Measurements from ENCODE around the gene COPG2.
"Not testable (repeated sequence)": the region's sequence is repeated elsewhere in the genome, so short reads cannot be mapped to it uniquely, and the experiment has no call there.

Gene COPG2

DNA sequence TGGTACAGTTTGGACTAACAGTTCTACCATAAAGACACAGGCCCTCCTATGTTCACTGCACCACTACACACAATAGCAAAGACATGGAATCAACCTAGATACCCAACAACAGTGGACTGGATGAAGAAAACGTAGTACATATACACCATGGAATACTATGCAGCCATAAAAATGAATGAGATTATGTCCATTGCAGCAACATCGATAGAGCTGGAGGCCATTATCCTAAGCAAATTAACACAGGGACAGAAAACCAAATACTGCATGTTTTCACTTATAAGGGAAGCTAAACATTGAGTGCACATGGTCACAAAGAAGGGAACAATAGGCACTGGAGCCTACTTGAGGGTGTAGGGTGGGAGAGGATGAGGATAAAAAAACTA is 101.7 kb downstream of the COPG2 start:
- DNase-seq (ENCODE audit: low read depth in 1 of 2, low spot score in 1 of 2), result no peak

DNA sequence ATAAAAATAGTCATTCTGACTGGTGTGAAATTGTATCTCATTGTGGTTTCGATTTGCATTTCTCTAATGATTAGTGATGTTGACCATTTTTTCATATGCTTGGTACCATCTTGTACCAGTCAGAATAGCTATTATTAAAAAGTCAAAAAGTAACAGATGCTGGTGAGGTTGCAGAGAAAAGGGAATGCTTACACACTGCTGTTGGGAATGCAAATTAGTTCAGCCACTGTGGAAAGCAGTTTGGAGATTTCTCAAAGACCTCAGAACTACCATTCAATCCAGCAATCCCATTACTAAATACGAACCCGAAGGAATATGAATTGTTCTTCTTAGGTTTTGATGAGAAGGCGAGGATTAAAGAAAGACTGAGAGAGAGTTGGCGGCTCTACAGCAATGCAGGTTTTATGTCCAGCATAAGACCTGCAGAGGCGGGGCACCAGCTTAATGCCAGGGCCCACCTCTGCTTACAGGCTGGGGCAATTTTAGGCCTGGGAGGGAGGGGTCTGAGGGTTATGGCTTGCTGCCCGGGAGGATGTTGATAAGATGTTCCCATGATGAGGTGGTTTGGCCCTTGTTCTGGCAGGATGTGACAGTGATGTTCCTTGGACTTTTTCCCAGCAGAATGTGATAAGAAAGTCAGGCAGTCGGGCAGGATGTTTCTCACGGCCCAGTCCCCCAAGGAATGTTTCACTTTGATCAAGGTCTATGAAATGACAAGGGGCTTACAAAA is 102.2 kb downstream of the COPG2 start:
- DNase-seq (ENCODE audit: low read depth in 1 of 2, low spot score in 1 of 2), result no peak

DNA sequence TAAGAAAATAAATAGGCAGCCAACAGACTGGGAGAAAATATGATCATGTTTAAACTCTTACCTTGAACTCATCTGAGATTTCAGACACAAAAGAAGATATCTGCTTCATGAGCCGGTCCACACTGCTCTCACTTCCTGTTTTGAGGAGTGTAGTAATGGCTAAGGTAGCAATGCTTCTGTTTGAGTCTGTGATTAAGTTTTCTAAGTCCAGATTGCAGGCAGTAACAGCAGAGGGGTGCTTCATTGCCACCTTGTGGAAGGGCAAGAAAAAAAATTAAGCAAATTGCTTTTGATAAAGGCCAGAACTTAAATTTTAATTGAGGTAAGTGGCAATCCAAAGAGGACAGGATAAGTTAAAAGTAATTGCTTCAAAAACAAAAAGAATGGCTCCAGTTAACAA is 107.6 kb downstream of the COPG2 start:
- no peak for DNase-seq (ENCODE audit: low read depth in 1 of 2, low spot score in 1 of 2)

DNA sequence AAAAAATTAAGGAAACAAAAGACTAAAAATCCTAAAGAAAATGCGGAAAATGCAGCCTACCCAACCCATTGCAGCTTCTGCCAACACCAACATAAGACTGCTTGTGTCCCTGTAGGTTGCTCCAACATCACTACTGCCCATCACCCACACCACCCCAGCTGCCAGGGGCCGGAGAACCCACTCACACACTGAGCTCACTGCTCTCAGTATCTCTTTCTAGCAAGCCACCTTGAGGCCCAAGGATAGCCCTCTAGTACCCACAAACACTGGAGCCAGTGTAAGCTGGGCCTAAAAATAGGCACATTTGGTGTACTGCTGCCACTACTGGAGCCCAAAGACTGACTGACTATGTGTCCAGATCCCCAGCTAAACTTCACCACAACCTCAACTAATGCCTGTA is 109.4 kb downstream of the COPG2 start:
- DNase-seq (ENCODE audit: low read depth in 1 of 2, low spot score in 1 of 2), result no peak

DNA sequence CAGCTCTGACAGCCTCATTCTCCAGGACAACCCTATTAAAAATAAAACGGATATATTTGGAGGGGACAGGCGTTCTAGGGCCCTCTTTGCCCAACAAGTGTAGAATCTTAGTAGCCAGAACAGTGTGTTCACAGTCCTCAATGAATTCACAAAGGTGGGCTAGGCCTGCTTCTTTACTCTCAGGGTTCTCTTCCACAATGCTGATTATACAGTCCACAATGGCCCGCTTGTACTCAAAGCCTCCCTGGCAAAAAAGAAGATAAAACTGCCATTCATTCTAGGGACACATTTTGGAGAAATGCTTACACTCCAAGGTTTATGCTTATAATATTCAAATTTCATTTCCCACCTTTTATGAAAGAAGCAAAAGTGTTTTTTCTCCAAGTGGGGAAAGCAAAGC is 114.1 kb downstream of the COPG2 start:
- no peak for DNase-seq (ENCODE audit: low read depth in 1 of 2, low spot score in 1 of 2)

DNA sequence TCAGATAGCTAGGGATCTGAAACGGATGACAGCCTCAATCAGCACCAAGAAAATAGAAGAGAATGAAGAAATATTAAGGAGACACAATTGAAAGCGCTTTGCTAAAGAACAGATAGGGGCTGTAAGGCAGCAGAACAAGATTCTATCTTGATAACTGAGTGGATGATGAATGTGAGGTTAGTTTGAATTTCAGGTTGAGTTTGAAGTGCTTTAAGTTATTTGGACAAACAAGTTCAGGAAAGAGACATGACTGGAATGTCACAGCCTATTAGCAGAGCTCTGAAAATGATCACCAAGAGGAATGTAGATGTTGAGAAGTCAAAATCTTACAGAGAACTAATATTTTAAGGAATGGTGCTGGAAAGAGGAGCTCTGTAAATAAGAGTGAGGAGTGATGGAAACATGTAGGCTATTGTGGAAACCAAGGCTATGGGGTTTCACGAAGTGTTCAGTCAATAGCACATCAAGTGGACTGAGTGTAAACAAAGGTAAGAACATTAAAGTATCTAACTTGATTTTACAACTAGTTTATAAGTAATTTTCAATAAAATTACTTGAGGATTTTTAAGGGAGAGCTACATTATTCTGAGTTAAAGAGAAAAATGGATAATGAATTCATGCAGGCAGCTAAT is 115.0 kb downstream of the COPG2 start:
- no peak for DNase-seq (ENCODE audit: low read depth in 1 of 2, low spot score in 1 of 2)

DNA sequence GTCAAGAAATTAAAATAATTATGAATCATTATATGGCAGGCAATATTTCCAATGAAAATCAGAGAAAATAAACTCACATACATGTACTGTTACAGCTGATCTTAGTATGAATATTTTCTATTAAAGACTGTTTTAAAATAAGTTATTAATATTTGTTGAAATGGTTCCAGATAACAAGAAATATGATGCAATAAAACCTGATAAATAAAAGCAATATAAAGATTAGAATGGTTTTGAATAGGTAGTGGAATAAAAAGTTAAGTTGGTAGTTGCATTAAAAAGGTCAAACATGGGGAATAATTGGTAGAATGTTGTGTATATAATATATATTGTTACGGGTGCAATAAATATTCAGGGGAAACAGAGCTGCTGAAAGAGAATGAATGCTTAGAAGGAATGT is 124.2 kb downstream of the COPG2 start:
- DNase-seq (ENCODE audit: low read depth in 1 of 2, low spot score in 1 of 2), result no peak

DNA sequence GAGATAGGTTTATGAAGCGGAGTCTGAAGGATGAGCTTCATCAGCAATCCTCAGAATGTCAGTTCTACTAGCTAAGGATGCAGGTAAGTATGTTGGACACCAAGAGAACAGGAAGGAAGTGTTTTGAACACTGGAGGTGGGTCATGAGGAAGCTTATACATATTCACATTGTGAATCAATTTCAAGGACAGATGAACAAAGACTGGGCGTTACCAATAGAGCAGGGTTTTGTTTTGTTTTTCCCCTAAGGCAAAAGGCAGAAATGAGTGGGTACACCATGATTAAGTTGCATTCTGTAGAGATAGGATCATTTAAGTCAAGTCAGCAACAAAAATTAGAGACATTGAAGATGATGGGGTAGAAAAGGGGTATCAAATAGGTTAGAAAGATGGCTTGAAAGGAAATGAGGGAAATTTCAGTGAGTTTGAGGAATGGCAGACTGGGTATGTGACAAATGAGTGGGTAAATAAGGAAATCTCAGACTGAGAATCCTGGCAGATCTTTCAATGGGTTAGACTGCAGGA is 125.0 kb downstream of the COPG2 start:
- DNase-seq (ENCODE audit: low read depth in 1 of 2, low spot score in 1 of 2), result no peak

DNA sequence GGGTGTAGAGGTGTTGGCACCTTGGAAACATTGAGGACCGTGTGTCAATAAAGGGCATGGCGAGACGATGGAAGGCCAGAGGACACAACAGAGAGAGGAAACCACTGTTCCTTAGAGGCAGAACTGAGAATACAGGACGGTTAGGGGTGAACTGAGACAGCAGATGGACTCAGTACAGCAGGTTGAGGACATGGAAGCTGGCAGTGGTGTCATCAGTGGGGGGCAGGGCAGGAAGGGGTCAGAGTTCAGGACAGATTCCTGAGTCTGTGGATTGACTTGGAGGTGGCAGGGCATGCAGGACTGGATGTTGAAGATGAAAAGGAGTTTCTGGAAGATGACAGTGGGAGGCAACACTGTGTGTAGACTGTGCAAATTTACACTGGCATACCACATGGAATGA is 126.3 kb downstream of the COPG2 start:
- not testable (repeated sequence) for DNase-seq (ENCODE audit: low read depth in 1 of 2, low spot score in 1 of 2)

DNA sequence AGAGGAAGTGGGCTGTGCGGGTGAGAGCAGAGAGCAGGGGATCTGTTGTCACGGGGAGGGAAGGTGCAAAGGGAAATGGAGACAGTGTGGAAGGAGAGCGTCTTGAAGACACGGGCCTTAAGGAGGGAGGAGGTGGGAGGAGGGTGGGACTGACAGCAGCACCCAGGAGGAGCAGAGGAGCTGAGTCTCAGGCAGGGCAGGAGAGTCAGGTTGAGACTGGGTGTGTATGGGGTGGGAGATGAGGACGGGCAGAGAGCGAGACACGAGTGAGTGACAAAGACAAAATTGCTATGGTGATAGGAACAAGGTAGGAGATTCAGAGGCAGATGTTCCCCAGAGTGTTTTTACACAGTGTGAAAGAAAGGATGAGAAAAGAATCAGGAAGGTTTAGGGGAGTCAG is 127.3 kb downstream of the COPG2 start:
- DNase-seq (ENCODE audit: low read depth in 1 of 2, low spot score in 1 of 2), result not testable (repeated sequence)

DNA sequence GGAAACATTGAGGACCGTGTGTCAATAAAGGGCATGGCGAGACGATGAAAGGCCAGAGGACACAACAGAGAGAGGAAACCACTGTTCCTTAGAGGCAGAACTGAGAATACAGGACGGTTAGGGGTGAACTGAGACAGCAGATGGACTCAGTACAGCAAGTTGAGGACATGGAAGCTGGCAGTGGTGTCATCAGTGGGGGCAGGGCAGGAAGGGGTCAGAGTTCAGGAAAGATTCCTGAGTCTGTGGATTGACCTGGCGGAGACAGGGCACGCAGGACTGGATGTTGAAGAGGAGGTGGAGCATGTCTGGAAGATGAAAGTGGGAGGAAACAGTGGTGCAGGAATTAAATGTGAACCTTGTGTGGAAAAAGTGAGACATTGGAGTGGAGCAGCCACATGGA is 130.7 kb downstream of the COPG2 start:
- DNase-seq (ENCODE audit: low read depth in 1 of 2, low spot score in 1 of 2), result not testable (repeated sequence)

DNA sequence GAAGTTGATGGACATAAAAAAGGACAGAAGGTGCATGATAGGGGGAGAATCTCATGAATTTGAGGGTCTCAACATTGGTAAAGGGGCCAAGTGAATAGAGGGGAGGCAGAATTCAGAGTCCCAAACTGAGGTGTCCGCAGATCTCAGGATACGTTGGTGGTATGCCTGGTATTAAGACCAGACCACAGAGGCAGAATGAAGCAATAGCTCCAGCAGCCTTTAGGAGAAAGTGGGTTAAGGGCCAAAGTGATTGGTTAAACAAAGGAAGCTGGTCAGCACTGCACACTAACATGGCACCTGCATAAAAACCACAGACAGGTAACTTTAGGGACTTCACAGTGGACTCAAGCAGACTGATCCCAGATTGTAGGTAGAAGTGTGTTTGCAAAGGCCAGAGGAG is 139.1 kb downstream of the COPG2 start:
- DNase-seq (ENCODE audit: low read depth in 1 of 2, low spot score in 1 of 2), result no peak

DNA sequence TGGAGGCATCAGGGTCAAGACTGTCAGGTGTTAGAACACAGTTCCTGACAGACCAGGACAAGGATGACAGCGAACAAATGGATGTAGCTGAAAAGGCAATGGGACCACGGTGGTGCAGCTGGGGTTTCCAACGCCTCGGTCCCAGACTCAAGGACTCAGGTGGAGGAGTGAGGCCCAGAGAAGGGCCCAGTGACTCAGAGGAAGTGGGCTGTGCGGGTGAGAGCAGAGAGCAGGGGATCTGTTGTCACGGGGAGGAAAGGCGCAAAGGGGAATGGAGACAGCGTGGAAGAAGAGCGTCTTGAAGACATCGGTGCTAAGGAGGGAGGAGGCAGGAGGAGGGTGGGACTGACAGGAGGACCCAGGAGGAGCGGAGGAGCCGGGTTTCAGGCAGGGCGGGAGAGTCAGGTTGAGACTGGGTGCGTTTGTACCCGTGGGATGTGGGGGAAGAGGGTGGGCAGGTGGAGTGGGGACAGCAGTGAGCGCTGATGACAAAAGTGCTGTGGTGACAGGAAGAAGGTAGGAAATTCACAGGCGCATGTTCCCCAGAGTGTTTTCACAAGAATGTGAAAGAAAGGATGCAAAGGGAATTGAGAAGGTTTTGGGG is 140.7 kb downstream of the COPG2 start:
- not testable (repeated sequence) for DNase-seq (ENCODE audit: low read depth in 1 of 2, low spot score in 1 of 2)

DNA sequence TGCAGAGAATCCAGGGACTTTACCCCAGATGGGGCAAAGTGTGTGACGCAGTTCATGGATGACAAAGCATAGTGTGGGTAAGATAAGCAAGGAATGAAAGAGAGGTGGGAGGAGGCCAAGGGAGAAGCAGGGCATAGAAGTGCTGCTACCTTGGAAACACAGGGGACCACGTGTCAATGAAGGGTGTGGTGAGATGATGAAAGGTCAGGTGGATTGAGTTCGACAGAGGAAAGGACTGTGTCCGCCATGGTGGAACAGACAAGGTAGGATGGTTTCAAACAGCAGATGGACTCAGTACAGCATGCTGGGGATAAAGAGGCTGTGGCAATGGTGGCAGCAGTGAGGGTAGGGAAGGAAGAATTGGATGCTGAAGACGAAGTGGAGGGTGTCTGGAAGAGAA is 143.9 kb downstream of the COPG2 start:
- DNase-seq (ENCODE audit: low read depth in 1 of 2, low spot score in 1 of 2), result no peak

DNA sequence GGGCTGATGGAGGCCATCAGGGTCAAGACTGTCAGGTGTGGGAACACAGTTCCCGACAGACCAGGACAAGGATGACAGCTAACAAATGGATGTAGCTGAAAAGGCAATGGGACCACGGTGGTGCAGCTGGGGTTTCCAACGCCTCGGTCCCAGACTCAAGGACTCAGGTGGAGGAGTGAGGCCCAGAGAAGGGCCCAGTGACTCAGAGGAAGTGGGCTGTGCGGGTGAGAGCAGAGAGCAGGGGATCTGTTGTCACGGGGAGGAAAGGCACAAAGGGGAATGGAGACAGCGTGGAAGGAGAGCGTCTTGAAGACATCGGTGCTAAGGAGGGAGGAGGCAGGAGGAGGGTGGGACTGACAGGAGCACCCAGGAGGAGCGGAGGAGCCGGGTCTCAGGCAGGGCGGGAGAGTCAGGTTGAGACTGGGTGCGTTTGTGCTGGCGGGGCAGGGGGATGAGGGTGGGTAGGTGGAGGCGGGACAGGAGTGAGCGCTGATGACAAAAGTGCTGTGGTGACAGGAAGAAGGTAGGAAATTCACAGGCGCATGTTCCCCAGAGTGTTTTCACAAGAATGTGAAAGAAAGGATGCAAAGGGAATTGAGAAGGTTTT is 144.9 kb downstream of the COPG2 start:
- not testable (repeated sequence) for DNase-seq (ENCODE audit: low read depth in 1 of 2, low spot score in 1 of 2)

DNA sequence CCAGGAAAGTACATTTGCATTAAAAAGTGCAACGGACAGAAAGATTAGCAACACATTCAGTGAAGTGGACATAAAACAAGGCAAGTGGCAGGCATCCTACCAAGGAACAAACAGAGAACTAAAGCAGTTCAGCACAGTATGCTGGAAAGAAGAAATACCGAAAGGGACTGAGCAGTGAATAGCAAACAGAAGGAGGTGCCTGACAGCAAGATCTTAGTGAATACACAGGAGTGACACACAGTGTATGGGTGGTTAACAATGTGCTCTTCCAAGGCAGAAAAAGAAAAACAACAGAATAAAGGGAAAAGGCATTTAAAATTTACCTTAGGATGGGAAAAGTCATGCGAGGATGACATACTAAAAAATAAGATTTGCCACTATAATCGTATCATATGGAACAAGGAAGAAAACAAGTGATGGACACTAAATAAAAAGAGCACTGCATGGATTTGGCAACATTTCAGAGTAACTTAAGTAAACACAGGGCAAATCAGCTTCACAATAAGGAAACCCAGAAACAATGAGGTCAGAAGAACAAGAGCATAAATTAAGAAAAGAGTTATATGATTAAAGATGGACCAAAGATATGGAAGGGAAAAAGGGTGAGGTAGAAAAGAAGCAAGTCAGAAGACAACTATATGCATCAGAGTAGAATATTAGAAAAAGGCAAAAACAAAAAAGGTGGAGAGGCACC is 147.1 kb downstream of the COPG2 start:
- DNase-seq (ENCODE audit: low read depth in 1 of 2, low spot score in 1 of 2), result no peak

DNA sequence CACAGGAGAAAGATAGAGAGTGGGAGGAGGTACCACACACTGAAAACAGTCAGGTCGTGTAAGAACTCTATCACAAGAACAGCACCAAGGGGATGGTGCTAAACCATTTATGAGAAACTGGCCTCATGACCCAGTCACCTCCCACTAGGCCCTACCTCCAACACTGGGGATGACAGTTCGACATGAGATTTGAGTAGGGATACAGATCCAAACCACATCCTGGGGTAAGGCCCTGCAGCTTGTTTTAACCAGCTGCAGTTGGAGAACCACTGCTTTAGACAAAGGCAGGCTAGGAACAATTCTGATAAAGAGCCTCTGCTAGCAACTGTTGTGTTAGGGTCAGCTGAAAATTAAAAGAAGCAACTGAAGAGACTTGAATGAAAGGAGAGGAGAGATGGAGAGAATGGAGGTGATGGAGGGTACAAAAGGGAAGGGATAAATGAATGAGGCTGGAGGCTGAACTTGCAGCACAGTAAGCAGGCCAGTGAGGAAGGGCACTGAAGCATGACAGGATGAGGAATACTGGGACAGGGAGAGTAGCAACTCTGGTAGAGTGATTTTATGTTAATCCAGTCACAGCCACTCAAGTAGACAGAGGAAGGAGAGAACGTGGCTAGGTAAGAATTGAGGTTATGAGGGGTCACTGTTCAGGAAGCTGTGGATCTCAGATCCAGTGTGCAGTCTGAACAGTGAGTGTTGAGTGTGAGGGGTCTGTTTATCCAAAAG is 153.1 kb downstream of the COPG2 start:
- no peak for DNase-seq (ENCODE audit: low read depth in 1 of 2, low spot score in 1 of 2)

DNA sequence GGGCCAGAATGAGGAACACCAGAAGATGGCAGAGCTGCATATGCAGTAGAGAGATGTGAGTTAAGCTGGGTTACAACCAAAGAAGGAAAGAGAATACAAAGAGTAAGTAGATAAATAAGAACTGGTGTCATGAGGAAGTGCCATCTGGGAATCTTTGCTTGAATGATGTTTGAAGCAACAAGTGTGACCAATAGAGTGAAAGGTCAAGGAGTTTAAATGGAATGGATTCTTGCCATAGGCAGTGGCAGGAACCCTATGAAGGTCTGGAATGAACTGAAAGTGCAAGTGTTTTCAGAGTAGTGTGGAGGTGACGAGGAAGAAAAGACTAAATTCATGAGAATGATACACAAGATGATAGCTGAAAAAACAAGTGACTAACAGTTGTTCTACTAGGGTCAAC is 155.1 kb downstream of the COPG2 start:
- no peak for DNase-seq (ENCODE audit: low read depth in 1 of 2, low spot score in 1 of 2)

DNA sequence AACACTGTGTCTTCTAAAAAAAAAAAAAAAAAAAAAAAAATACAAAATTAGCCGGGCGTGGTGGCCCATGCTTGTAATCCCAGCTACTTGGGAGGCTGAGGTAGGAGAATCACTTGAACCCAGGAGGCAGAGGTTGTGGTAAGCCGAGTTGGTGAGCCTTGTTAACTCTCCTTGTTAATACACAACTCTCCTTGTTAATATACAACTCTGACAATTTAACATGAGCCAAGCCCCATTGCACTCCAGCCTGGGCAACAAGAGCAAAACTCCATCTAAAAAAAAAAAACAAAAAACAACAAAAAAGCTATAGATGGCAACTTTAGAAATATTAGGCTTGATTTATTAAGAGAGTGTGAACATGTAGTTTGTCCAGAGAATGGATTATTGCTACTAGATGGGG is 156.5 kb downstream of the COPG2 start:
- not testable (repeated sequence) for DNase-seq (ENCODE audit: low read depth in 1 of 2, low spot score in 1 of 2)

DNA sequence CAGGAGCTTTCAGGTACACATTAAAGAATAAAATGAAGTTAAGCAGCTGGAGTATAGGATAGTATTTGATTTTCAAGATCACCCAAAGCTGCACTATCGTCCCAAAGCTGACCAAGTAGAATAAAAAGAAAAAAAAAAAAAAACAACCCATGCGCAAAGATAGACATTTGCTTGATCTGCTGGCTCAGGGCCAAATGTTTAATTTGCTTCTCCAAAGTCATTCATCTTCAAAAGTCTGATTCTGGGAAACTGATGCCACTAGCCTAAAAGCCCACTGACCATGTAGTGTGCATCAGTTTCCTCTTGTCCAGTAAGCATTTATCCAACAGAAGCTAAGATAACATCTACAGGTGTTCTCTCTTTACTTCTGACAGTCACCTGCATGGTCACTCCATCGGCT is 162.2 kb downstream of the COPG2 start:
- DNase-seq (ENCODE audit: low read depth in 1 of 2, low spot score in 1 of 2), result no peak

DNA sequence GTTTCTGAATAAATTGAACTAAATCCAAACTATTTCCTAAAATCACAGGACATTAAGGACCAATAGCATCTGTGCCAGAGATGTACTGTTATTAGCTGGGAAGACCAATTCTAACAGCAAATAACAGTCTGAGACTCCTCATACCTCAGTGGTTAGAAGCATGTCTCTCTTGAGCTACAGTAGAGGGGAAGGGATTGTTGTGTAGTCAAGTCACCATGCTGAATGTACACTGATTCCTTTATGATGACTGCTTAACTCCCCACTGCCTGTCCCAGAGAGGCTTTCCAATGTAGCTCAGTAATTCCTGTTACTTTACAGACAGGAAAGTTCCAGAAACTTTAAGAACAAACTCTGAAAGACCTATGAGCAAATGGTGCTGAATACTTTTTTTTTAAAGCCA is 162.8 kb downstream of the COPG2 start:
- DNase-seq (ENCODE audit: low read depth in 1 of 2, low spot score in 1 of 2), result no peak
